GM12873 (cell line): ENCODE data around the gene SNTB2.

Source experiments
- TF ChIP-seq, protein P1 (sequence below): IDR thresholded peaks from 2 replicates; pipeline ENCODE4 v1.5.1; 2012; ENCODE audit warnings: low read depth, mild to moderate bottlenecking, moderate library complexity, low read length, control low read depth; ENCODE audit not compliant: insufficient read depth; ENCODE audit errors: missing control alignments

The SNTB2 gene

DNA sequence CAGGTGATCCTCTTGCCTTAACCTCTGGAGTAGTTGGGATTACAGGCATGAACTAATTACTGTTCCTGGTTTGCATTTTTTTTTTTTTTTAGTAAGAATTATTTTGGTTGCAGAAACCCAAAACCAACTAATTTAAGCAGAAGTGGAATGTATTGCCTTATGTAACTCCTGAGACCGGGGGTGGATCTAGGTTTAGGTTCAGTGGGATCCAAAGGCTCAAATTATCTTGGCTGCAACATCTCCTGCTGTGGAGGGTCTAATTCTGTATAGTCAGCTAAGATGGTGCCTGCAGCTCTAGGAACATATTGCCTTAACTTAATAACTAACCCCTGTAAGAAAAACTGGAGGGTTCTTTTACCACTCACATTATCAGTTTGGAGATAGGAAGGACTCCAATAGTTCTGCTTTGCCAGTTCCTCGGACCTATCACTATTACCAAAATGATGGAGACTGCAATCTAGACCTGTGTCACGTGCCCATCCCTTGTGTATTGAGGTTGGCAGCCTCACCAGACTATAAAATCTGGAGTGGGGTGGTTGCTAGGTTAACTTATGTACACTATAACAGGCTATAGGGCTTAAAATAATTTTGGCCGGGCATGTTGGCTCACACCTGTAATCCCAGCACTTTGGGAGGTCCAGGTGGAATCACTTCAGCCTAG, 8.5 kb downstream of the SNTB2 start:
- TF ChIP-seq, protein P1, sequence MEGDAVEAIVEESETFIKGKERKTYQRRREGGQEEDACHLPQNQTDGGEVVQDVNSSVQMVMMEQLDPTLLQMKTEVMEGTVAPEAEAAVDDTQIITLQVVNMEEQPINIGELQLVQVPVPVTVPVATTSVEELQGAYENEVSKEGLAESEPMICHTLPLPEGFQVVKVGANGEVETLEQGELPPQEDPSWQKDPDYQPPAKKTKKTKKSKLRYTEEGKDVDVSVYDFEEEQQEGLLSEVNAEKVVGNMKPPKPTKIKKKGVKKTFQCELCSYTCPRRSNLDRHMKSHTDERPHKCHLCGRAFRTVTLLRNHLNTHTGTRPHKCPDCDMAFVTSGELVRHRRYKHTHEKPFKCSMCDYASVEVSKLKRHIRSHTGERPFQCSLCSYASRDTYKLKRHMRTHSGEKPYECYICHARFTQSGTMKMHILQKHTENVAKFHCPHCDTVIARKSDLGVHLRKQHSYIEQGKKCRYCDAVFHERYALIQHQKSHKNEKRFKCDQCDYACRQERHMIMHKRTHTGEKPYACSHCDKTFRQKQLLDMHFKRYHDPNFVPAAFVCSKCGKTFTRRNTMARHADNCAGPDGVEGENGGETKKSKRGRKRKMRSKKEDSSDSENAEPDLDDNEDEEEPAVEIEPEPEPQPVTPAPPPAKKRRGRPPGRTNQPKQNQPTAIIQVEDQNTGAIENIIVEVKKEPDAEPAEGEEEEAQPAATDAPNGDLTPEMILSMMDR = no peak

- TF ChIP-seq, protein P1 = no peak
Observed at GRCh38 chr16:69197573-69197972, 10.6 kb downstream of the SNTB2 start.

DNA sequence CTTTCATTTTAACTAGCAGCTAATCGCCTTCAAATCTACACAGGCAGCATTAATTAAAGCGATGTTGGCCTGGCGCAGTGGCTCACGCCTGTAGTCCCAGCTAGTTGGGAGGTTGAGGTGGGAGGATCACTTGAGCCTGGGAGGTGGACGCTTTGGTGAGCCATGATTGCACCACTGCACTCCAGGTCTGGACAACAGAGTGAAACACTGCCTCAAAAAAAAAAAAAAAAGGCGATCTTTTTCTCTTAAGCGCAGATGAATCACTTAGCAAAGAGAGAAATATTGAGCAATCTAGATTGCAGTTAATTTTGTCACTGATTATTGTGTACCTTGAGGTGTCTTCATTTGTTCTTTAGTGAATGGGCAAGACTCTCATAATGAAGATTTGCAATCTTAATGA, 12.4 kb downstream of the SNTB2 start:
- TF ChIP-seq, protein P1 = no peak

DNA sequence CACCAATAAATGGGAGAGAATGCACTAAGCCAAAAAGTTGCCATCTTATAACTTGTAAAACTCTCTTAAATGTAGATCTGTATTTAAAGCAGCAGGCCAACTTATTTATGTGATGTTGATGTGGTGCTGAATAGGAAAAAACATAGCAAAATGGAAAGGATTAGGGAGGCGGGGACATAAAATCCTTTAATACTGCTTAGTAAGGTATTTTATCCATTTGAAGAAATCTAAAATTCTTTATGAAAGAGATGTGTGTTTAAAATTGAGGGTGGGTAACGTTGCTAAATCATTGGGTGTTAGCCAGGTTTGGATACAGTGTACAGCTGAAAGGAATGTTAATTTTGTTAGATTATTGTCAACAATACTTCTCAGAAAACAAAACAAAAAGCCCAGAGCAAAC, 14.3 kb downstream of the SNTB2 start:
- TF ChIP-seq, protein P1 = no peak

DNA sequence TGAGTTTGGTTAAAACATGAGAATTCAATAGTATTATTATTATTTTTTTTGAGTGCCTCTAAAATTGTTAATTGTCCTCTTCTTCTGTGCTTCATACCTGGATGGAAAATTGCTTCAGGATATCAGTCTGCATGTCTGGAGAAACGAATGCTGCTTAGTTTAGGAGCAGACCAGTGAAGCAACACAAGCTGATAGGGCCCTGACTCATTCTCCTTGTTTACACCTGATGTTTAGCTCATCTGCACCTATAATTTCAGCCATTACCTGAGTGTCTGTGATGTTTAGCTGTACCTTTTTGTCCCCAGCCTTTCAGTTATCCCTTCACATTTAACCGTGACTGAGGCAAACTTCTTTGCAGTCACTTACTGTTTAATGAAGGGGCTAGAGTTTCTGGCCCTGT, 14.8 kb downstream of the SNTB2 start:
- TF ChIP-seq, protein P1 = no peak

GRCh38 chr16:69204172-69204571, 17.2 kb downstream of the SNTB2 start:
- TF ChIP-seq, protein P1 = no peak

DNA sequence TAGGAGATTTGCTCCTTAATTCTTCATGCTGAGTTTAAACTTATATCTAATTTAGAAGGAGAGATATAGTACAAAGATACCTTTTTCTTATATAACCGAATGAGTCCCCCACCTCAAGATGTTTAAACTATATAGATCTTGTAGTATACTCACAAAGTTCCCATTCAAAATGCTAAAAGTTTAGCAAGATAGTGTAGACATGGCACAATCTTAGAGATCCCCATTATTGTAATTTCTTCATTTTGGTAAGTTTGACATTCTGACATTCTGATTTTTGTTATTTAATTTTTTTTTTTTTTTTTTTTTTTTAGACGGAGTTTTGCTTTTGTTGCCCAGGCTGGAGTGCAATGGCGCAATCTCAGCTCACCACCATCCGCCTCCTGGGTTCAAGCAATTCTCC, 22.8 kb downstream of the SNTB2 start:
- TF ChIP-seq, protein P1 = no peak
